DOHH2 (cell line): Measurements from ENCODE around the gene GALNT18.

Experiments
- H3F3A ChIP-seq: fragments of 200-600 bp; sonication (generic), shearing (Covaris generic); 2 replicates; pipeline ENCODE4 v1.6.0; 2016; ENCODE audit warnings: antibody characterized with exemption, mild to moderate bottlenecking; ENCODE audit not compliant: control insufficient read depth, insufficient read depth
- H3K27ac ChIP-seq: fragments of 200-600 bp; sonication (generic); 2 replicates; pipeline ENCODE4 v1.5.1; 2014; ENCODE audit warnings: low read depth, mild to moderate bottlenecking, low read length, moderate library complexity
- H3K27me3 ChIP-seq: fragments of 200-600 bp; sonication (generic); 2 replicates; pipeline ENCODE4 v1.6.1; 2014; ENCODE audit warnings: mild to moderate bottlenecking, low read length, mixed read lengths; ENCODE audit not compliant: control insufficient read depth
- H3K36me3 ChIP-seq: fragments of 200-600 bp; sonication (generic); 2 replicates; pipeline ENCODE4 v1.6.1; 2014; ENCODE audit warnings: mild to moderate bottlenecking, low read length, moderate library complexity, mixed read lengths; ENCODE audit not compliant: control insufficient read depth
- H3K4me1 ChIP-seq: fragments of 200-600 bp; sonication (generic); 2 replicates; pipeline ENCODE4 v1.6.1; 2014; ENCODE audit warnings: mild to moderate bottlenecking, low read length, mixed read lengths; ENCODE audit not compliant: control insufficient read depth
- H3K4me2 ChIP-seq: fragments of 200-600 bp; sonication (generic); 2 replicates; pipeline ENCODE4 v1.6.0; 2014; ENCODE audit warnings: mild to moderate bottlenecking, low read length, moderate library complexity
- H3K4me3 ChIP-seq: fragments of 200-600 bp; sonication (generic); 2 replicates; pipeline ENCODE4 v1.5.1; 2014; ENCODE audit warnings: mild to moderate bottlenecking, low read length, mixed read lengths
- H3K79me2 ChIP-seq: fragments of 200-600 bp; sonication (generic); 2 replicates; pipeline ENCODE4 v1.6.1; 2014; ENCODE audit warnings: mild to moderate bottlenecking, low read length, mixed read lengths; ENCODE audit not compliant: control insufficient read depth
- H3K9me2 ChIP-seq: fragments of 200-600 bp; sonication (generic); replicated peaks from 2 replicates; pipeline ENCODE4 v1.6.1; 2014; ENCODE audit warnings: mild to moderate bottlenecking, low read length, mixed read lengths; ENCODE audit not compliant: control insufficient read depth
- H3K9me3 ChIP-seq: fragments of 200-600 bp; sonication (generic); 2 replicates; pipeline ENCODE4 v1.6.1; 2014; ENCODE audit warnings: antibody characterized with exemption, low read length, mixed read lengths; ENCODE audit not compliant: control insufficient read depth, insufficient read depth
- H4K20me1 ChIP-seq: fragments of 200-600 bp; sonication (generic); 2 replicates; pipeline ENCODE4 v1.6.0; 2014; ENCODE audit warnings: low read depth, mild to moderate bottlenecking, antibody characterized with exemption, low read length, moderate library complexity; ENCODE audit not compliant: control insufficient read depth, insufficient read depth
- CTCF ChIP-seq: fragments of 200-600 bp; sonication (generic); IDR thresholded peaks from one replicate; pipeline ENCODE4 v1.5.1; 2014; ENCODE audit warnings: antibody characterized with exemption, mild to moderate bottlenecking, low read depth, low read length; ENCODE audit not compliant: poor library complexity, severe bottlenecking
- EZH2phosphoT487 ChIP-seq: fragments of 200-600 bp; sonication (generic); IDR thresholded peaks from 2 replicates; pipeline ENCODE4 v1.6.1; 2017; ENCODE audit warnings: borderline replicate concordance, mild to moderate bottlenecking, antibody characterized with exemption, low read length, moderate library complexity, mixed read lengths

The GALNT18 gene

DNA sequence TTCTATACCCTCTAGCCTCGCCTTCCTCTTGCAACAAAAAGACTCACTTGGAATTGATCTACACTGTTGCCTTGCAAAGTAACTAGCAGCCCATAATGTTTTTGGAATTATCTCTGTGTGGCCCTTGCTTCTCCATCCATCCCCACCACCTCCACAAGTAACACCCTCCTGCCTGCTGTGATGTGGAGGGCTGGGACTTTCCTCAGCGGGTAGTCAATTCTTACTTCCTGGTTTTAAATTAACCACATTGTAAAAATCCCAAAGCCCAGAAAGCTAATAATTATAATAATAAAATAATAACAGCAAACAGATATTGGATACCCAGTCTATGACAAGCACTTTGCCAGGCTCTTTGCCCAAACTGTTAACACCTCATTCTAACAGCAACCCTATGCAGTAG lies 40.8 kb upstream of the GALNT18 start:
- Histone ChIP-seq H3K27me3 (peaks cover 7% of the 10 kb centered on the region; the same call in 1 of the 2 replicates), H3K4me1 (no peaks in the 10 kb centered on the region), H4K20me1 (no peaks in the 10 kb centered on the region), H3K79me2 (no peaks in the 10 kb centered on the region), H3F3A (no peaks in the 10 kb centered on the region), H3K36me3 (no peaks in the 10 kb centered on the region), H3K4me2 (no peak overlapping the region), H3K4me3 (no peak overlapping the region), H3K27ac (no peak overlapping the region), H3K9me2 (no peaks in the 10 kb centered on the region), H3K9me3 (no peaks in the 10 kb centered on the region)
- TF ChIP-seq EZH2phosphoT487 = no peak

GRCh38 chr11:11661326-11662040 lies 39.7 kb upstream of the GALNT18 start:
- no peaks in the 10 kb centered on the region for H3K4me1 ChIP-seq
- H3K27ac ChIP-seq = no peak overlapping the region
- H3K36me3 ChIP-seq = no peaks in the 10 kb centered on the region
- H3K79me2 ChIP-seq = no peaks in the 10 kb centered on the region
- H3K9me3 ChIP-seq = no peaks in the 10 kb centered on the region
- no peaks in the 10 kb centered on the region for H3F3A ChIP-seq
- H4K20me1 ChIP-seq = no peaks in the 10 kb centered on the region
- H3K4me3 ChIP-seq = no peak overlapping the region
- no peaks in the 10 kb centered on the region for H3K9me2 ChIP-seq
- TF ChIP-seq CTCF (no peak), EZH2phosphoT487 (no peak)
- H3K27me3 ChIP-seq = 0 out of 2 replicates have a peak, but pooled peaks cover 3% of the 10 kb centered on the region
- H3K4me2 ChIP-seq = no peak overlapping the region

DNA sequence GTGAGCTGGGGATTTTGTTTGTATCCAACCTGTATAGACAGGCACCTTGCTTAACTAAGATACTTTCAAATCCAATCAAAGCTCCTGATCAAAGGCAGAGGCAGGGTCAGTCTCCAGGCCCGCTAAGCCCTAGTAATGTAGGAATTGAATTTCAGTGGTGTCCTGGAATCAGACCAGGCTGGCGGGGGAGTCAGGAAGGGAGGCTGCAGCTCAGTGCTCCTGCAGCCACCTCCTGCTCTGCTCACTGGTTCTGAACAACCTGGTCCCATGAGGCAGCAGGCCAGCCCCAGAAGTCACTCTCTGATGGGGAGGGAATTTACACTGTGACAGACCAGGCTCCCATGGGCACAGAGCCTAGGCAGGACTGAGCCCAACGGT lies 38.5 kb upstream of the GALNT18 start:
- Histone ChIP-seq H3F3A (no peaks in the 10 kb centered on the region), H3K4me2 (no peak overlapping the region), H3K27ac (no peak overlapping the region), H3K4me1 (no peaks in the 10 kb centered on the region), H3K4me3 (no peak overlapping the region), H3K9me2 (no peaks in the 10 kb centered on the region), H3K79me2 (no peaks in the 10 kb centered on the region), H3K9me3 (no peaks in the 10 kb centered on the region), H3K27me3 (peaks cover 10% of the 10 kb centered on the region), H4K20me1 (no peaks in the 10 kb centered on the region), H3K36me3 (no peaks in the 10 kb centered on the region)
- no peak for TF ChIP-seq EZH2phosphoT487
- TF ChIP-seq CTCF = no peak

GRCh38 chr11:11659567-11660362 lies 38.0 kb upstream of the GALNT18 start:
- Histone ChIP-seq H3F3A (no peaks in the 10 kb centered on the region), H3K4me2 (no peak overlapping the region), H4K20me1 (no peaks in the 10 kb centered on the region), H3K4me3 (no peak overlapping the region), H3K79me2 (no peaks in the 10 kb centered on the region), H3K9me3 (no peaks in the 10 kb centered on the region), H3K4me1 (no peaks in the 10 kb centered on the region), H3K36me3 (no peaks in the 10 kb centered on the region), H3K27me3 (peaks cover 11% of the 10 kb centered on the region), H3K27ac (no peak overlapping the region), H3K9me2 (no peaks in the 10 kb centered on the region)
- TF ChIP-seq CTCF = peak; percentile 40
- no peak for TF ChIP-seq EZH2phosphoT487
